Adrenal gland (tissue), 12 donors: ENCODE results near the gene RESP18. TPM values are rescaled to one million over a fixed set of nuclear protein-coding genes. Genes with fewer than 3 reads are reported as not detected.

Source experiments
- DNase-seq, 7 donors: peaks; one replicate each; pipeline ENCODE4 v3.0.0-alpha.2; 2019 to 2020
- H3K27ac ChIP-seq, 5 donors: fragments of 200-600 bp; sonication (generic) in 4 of 5; 1 replicate in 3 of 5; 2 replicates in 2 of 5; pipeline versions ENCODE4 v1.5.1 to v1.8.0; 2016 to 2020; ENCODE audit warnings: mild to moderate bottlenecking in 1 of 5
- H3K27me3 ChIP-seq: fragments of 200-600 bp; 2 replicates; pipeline ENCODE4 v1.8.0; 2021
- H3K36me3 ChIP-seq, 2 donors: fragments of 200-600 bp; replicated peaks in 1 of 2; 1 replicate in 1 of 2; 2 replicates in 1 of 2; pipeline versions ENCODE4 v1.5.1 to v1.8.0; 2018 to 2022
- H3K4me1 ChIP-seq, 2 donors: fragments of 200-600 bp; replicated peaks in 1 of 2; 1 replicate in 1 of 2; 2 replicates in 1 of 2; pipeline versions ENCODE4 v1.5.1 to v1.8.0; 2018 to 2021
- H3K4me3 ChIP-seq, 4 donors: fragments of 200-600 bp; sonication (generic) in 3 of 4; one replicate each; pipeline ENCODE4 v1.5.1; 2016 to 2018
- H3K9me3 ChIP-seq, 3 donors: fragments of 200-600 bp; sonication (generic) in 1 of 3; replicated peaks in 1 of 3; 1 replicate in 2 of 3; 2 replicates in 1 of 3; pipeline versions ENCODE4 v1.5.1 to v1.8.0; 2016 to 2021
- POLR2A ChIP-seq, 2 donors: fragments of 450-650 bp; IDR thresholded peaks; one replicate each; pipeline ENCODE4 v1.6.1; 2017; ENCODE audit warnings: antibody characterized with exemption in 2 of 2, mild to moderate bottlenecking in 2 of 2, moderate library complexity in 1 of 2
- WGBS, 4 donors: extraction: QIAGEN DNeasy Blood & Tissue Kit in 2 of 4; methylation state at CpG; one replicate each; pipeline versions ENCODE4 v1.1.5 to v1.1.7; 2013 to 2017; 5-methylcytosine and 5-hydroxymethylcytosine counted together
- intact Hi-C, 2 donors: fragments of 100-400 bp; cut with DNase I; formaldehyde crosslinking; loops; one replicate each; pipeline versions ENCODE4 v1.14.1 to v1.15.0; 2022 to 2023
- polyA plus RNA-seq, 3 donors: library from polyadenylated mRNA; stranded (reverse); fragments of 200-250 nt in 2 of 3; fragments of 350-450 nt in 1 of 3; fragmentation: Illumina TruSeq in 1 of 3; extraction: RNeasy Lipid Tissue Mini Kit (QIAGEN cat#74804) in 1 of 3; gene quantifications; one replicate each; pipeline ENCODE4 v1.2.3, GENCODE V29; 2013 to 2014
- total RNA-seq, 9 donors: library from RNA; depleted of rRNA in 4 of 9; stranded (reverse); fragments of >200 nt in 4 of 9; fragments of 120-200 nt in 1 of 9; fragmentation: NEBNext Ultra II Directional in 1 of 9; extraction: Animal tissue kit (Norgen Biotek cat#: 25700) in 1 of 9; gene quantifications; one replicate each; pipeline versions ENCODE4 v1.1.0 to v1.2.4, GENCODE V29; 2013 to 2023
- TF ChIP-seq, protein P1 (sequence below), 6 experiments: fragments of 450-650 bp in 4 of 6; fragments of 200-600 bp in 2 of 6; sonication (generic) in 1 of 6; IDR thresholded peaks; 1 replicate in 5 of 6; 2 replicates in 1 of 6; pipeline versions ENCODE4 v1.5.1 to v1.8.0; 2016 to 2021; ENCODE audit warnings: antibody characterized with exemption in 6 of 6, mild to moderate bottlenecking in 2 of 6, moderate library complexity in 1 of 6
- donor health status: healthy with polysubstance abuse.
- donor health status: Bipolar disorder and iron deficiency.
- donor health status: DM: yes; HTN: yes; CAD: no.
- donor health status: DM: no; HTN: no; CAD: no.
- donor health status: DM: no; HTN: no; CAD: no.
- donor health status: DM: yes; HTN: yes; CAD: no.

RESP18 gene
- total and polyA plus RNA-seq, 12 donors: not detected

GRCh38 chr2:219279916-219280516 lies 52.5 kb downstream of the RESP18 start:
- peak in 2 of 7 donors; percentile 29 to 52 for DNase-seq

GRCh38 chr2:219279151-219279915 lies 53.2 kb downstream of the RESP18 start, which contains the start of gene DNAJB2:
Gene DNAJB2, plus strand, starts transcription at chr2:219279366. Its CDS starts 468 bp downstream, at chr2:219279834.
- Histone ChIP-seq H3K4me3 (peak within 1 kb of the TSS; percentile 9 to 72 (median 60)), H3K27ac (peak within 1 kb of the TSS; percentile 92 to 99 (median 95)), H3K27me3 (no peaks in the 10 kb centered on the region), H3K36me3 (peaks cover 0 to 39% of the 10 kb centered on the region in 2 donors), H3K9me3 (no peaks in the 10 kb centered on the region), H3K4me1 (peaks cover 14 to 26% of the 10 kb centered on the region in 2 donors)
- WGBS, 4 donors: 0 to 1% (median 0%) methylated on average over 14 to 65 of the region's 65 CpGs
- intact Hi-C loops: no loop called here
- DNase-seq: peak; percentile 99 to 100 (median 99)
- TF ChIP-seq, protein P1, sequence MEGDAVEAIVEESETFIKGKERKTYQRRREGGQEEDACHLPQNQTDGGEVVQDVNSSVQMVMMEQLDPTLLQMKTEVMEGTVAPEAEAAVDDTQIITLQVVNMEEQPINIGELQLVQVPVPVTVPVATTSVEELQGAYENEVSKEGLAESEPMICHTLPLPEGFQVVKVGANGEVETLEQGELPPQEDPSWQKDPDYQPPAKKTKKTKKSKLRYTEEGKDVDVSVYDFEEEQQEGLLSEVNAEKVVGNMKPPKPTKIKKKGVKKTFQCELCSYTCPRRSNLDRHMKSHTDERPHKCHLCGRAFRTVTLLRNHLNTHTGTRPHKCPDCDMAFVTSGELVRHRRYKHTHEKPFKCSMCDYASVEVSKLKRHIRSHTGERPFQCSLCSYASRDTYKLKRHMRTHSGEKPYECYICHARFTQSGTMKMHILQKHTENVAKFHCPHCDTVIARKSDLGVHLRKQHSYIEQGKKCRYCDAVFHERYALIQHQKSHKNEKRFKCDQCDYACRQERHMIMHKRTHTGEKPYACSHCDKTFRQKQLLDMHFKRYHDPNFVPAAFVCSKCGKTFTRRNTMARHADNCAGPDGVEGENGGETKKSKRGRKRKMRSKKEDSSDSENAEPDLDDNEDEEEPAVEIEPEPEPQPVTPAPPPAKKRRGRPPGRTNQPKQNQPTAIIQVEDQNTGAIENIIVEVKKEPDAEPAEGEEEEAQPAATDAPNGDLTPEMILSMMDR (IDR thresholded peaks at IDR 0.05): no peak
- peak; percentile 94 to 97 for TF ChIP-seq POLR2A (IDR thresholded peaks at IDR 0.05)

More at GRCh38 chr2:219279916-219280516, 52.5 kb downstream of the RESP18 start:
- WGBS, 4 donors: 36 to 44% (median 39%) methylated on average over 11 to 12 of the region's 12 CpGs
- intact Hi-C loops: no loop called here
- peak overlapping the region; percentile 88 to 99 (median 95) for H3K27ac ChIP-seq
- no peak for TF ChIP-seq POLR2A (IDR thresholded peaks at IDR 0.05)
- TF ChIP-seq, protein P1 (IDR thresholded peaks at IDR 0.05): peak in 2 of 6 experiments; percentile 16 to 29
- no peaks in the 10 kb centered on the region for H3K9me3 ChIP-seq
- peaks cover 14 to 25% of the 10 kb centered on the region in 2 donors for H3K4me1 ChIP-seq
- H3K36me3 ChIP-seq: peaks cover 0 to 46% of the 10 kb centered on the region in 2 donors
- H3K27me3 ChIP-seq: no peaks in the 10 kb centered on the region
- peak overlapping the region; percentile 9 to 72 (median 60) for H3K4me3 ChIP-seq

DNA sequence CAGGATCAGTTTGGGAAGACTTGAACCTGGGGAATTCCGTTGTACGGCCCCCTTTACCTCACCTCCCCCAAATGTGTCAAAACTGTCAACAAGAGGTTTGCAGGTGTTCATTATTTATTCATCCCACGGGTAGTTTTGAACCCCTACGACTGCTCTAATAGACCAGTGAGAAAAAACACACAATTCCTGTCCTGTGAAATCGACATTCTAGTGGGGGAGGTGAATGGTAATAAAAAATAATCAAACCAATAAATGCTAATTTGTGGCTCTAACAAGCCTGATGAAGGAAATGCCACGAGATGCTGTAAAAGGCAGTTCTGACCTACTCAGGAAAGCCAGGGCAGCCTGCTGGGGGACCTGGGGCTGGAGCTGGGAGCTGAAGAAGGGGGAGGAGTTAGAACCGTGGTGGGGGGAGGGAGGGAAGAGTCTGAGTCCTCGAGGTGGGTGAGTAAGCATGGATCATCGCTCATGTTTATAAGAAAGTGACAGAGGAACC lies 53.8 kb downstream of the RESP18 start:
- H3K27ac ChIP-seq: peak overlapping the region; percentile 92 to 99 (median 95)
- 13 to 18% (median 18%) methylated on average over 9 of the region's 9 CpGs for WGBS, 4 donors
- peak overlapping the region in 1 of 4 donors; percentile 72 for H3K4me3 ChIP-seq
- no peaks in the 10 kb centered on the region for H3K27me3 ChIP-seq
- H3K4me1 ChIP-seq: peaks cover 14 to 31% of the 10 kb centered on the region in 2 donors
- intact Hi-C loops: no loop called here
- DNase-seq: no peak
- no peaks in the 10 kb centered on the region for H3K9me3 ChIP-seq
- TF ChIP-seq, protein P1 (IDR thresholded peaks at IDR 0.05): peak in 1 of 6 experiments; percentile 19
- no peak for TF ChIP-seq POLR2A (IDR thresholded peaks at IDR 0.05)
- H3K36me3 ChIP-seq: peaks cover 0 to 33% of the 10 kb centered on the region in 2 donors
